Upper lobe of left lung (tissue), 4 donors: ENCODE measurements around the gene PRICKLE2.

Source experiments
- EP300 ChIP-seq, 4 donors: sonication (generic); formaldehyde crosslinking; IDR thresholded peaks; one replicate each; pipeline ENCODE4 v1.5.1; 2017; ENCODE audit warnings: antibody characterized with exemption in 4 of 4, control low read depth in 2 of 4
- POLR2AphosphoS5 ChIP-seq, 2 donors: sonication (generic); formaldehyde crosslinking; IDR thresholded peaks; one replicate each; pipeline ENCODE4 v1.5.1; 2017; ENCODE audit warnings: antibody characterized with exemption in 2 of 2
- TF ChIP-seq, protein P1 (sequence below), 6 experiments: fragments of 450-650 bp in 4 of 6; fragments of 200-600 bp in 2 of 6; sonication (generic) in 2 of 6; IDR thresholded peaks; one replicate each; pipeline ENCODE4 v1.5.1; 2016 to 2019; ENCODE audit warnings: antibody characterized with exemption in 6 of 6

DNA sequence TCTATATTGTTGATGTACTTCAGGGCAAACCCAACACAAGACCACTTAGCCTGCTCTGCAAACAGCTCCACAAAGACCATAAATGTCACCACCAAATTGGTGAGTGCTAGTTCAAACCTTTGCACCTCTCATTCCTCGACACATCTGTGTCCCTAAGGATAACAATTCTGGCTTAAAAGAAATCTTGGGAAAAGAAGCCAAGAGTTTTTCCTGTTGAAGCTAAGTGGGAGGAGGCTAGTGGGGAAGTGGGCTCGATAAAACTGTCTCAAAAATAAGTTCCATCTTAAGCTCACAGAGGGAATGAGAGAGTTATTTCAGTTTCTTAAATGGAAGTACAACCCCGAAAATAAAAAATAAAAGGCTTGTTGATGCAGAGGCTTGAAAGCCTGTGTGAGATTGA is 40.4 kb upstream of the PRICKLE2 start:
- TF ChIP-seq, protein P1, sequence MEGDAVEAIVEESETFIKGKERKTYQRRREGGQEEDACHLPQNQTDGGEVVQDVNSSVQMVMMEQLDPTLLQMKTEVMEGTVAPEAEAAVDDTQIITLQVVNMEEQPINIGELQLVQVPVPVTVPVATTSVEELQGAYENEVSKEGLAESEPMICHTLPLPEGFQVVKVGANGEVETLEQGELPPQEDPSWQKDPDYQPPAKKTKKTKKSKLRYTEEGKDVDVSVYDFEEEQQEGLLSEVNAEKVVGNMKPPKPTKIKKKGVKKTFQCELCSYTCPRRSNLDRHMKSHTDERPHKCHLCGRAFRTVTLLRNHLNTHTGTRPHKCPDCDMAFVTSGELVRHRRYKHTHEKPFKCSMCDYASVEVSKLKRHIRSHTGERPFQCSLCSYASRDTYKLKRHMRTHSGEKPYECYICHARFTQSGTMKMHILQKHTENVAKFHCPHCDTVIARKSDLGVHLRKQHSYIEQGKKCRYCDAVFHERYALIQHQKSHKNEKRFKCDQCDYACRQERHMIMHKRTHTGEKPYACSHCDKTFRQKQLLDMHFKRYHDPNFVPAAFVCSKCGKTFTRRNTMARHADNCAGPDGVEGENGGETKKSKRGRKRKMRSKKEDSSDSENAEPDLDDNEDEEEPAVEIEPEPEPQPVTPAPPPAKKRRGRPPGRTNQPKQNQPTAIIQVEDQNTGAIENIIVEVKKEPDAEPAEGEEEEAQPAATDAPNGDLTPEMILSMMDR (IDR thresholded peaks at IDR 0.05) = no peak
- TF ChIP-seq POLR2AphosphoS5 (IDR thresholded peaks at IDR 0.05) = no peak
- no peak for TF ChIP-seq EP300 (IDR thresholded peaks at IDR 0.05)
